GM23338 (cell line): ENCODE results near the gene KCNJ6. TPM values are rescaled to one million over a fixed set of nuclear protein-coding genes. Genes with fewer than 3 reads are reported as not detected.

Experiments
- ATAC-seq: fragments of 200-7000 bp; cut with Tn5 transposase; 3 replicates; pipeline ENCODE4 v1.9.1; 2020
- DNase-seq: peaks from one replicate; pipeline ENCODE4 v3.0.0-alpha.2; 2015; ENCODE audit warnings: low spot score
- H2AFZ ChIP-seq: fragments of 200-600 bp; sonication (generic); 2 replicates; pipeline ENCODE4 v1.8.0; 2016; ENCODE audit warnings: antibody characterized with exemption, mild to moderate bottlenecking, moderate library complexity
- H3F3A ChIP-seq: fragments of 200-600 bp; sonication (generic); replicated peaks from 2 replicates; pipeline ENCODE4 v1.8.0; 2017; ENCODE audit warnings: antibody characterized with exemption, mixed run types, low read depth
- H3K27ac ChIP-seq: fragments of 200-600 bp; sonication (generic); 2 replicates; pipeline ENCODE4 v1.6.1; 2016; ENCODE audit warnings: low read depth
- H3K27me3 ChIP-seq: fragments of 200-600 bp; sonication (generic); 2 replicates; pipeline ENCODE4 v1.8.0; 2016; ENCODE audit warnings: mild to moderate bottlenecking, mixed run types, moderate library complexity; ENCODE audit not compliant: insufficient read depth
- H3K36me3 ChIP-seq: fragments of 200-600 bp; sonication (generic); 2 replicates; pipeline ENCODE4 v1.8.0; 2016; ENCODE audit warnings: mild to moderate bottlenecking; ENCODE audit not compliant: insufficient read depth
- H3K4me1 ChIP-seq: fragments of 200-600 bp; sonication (generic); 2 replicates; pipeline ENCODE4 v1.8.0; 2016; ENCODE audit warnings: mild to moderate bottlenecking, moderate library complexity; ENCODE audit not compliant: insufficient read depth
- H3K4me2 ChIP-seq: fragments of 200-600 bp; sonication (generic); 2 replicates; pipeline ENCODE4 v1.7.1; 2017; ENCODE audit warnings: mixed run types
- H3K4me3 ChIP-seq: fragments of 200-600 bp; sonication (generic); 2 replicates; pipeline ENCODE4 v1.6.1; 2016; ENCODE audit warnings: mixed run types
- H3K79me2 ChIP-seq: fragments of 200-600 bp; sonication (generic); replicated peaks from 2 replicates; pipeline ENCODE4 v1.8.0; 2017; ENCODE audit warnings: mild to moderate bottlenecking; ENCODE audit not compliant: insufficient read depth
- H3K9me2 ChIP-seq: fragments of 200-600 bp; sonication (generic); 2 replicates; pipeline ENCODE4 v1.8.0; 2017; ENCODE audit not compliant: insufficient read depth
- H4K20me1 ChIP-seq: fragments of 200-600 bp; sonication (generic); replicated peaks from 2 replicates; pipeline ENCODE4 v1.8.0; 2017; ENCODE audit warnings: mild to moderate bottlenecking; ENCODE audit not compliant: insufficient read depth
- H3K27ac Mint-ChIP-seq: 2 replicates; pipeline ENCODE4 v1.8.0; 2020; ENCODE audit warnings: inconsistent platforms, mild to moderate bottlenecking, moderate library complexity, mixed read lengths
- H3K27me3 Mint-ChIP-seq: 3 replicates; pipeline ENCODE4 v1.8.0; 2022; ENCODE audit warnings: low read depth, mild to moderate bottlenecking, moderate library complexity, mixed read lengths, inconsistent platforms; ENCODE audit not compliant: insufficient read depth, poor library complexity
- H3K36me3 Mint-ChIP-seq: 3 replicates; pipeline ENCODE4 v1.8.0; 2021; ENCODE audit warnings: low read depth, mild to moderate bottlenecking, inconsistent platforms, moderate library complexity, mixed read lengths
- H3K4me1 Mint-ChIP-seq: 3 replicates; pipeline ENCODE4 v1.8.0; 2020; ENCODE audit warnings: mild to moderate bottlenecking, inconsistent platforms, mixed read lengths
- H3K4me3 Mint-ChIP-seq: 3 replicates; pipeline ENCODE4 v1.8.0; 2021; ENCODE audit warnings: moderate library complexity, mild to moderate bottlenecking, inconsistent platforms, mixed read lengths
- H3K9me3 Mint-ChIP-seq: 3 replicates; pipeline ENCODE4 v1.8.0; 2020; ENCODE audit warnings: moderate library complexity, mild to moderate bottlenecking, inconsistent platforms, mixed read lengths
- CREB1 ChIP-seq: fragments of 250-450 bp; sonication (Bioruptor Pico); IDR thresholded peaks from 2 replicates; pipeline ENCODE4 v1.5.0; 2020; ENCODE audit warnings: low read depth, mild to moderate bottlenecking, moderate library complexity
- ETS1 ChIP-seq: IDR thresholded peaks from 2 replicates; pipeline ENCODE4 v1.6.1; 2016; ENCODE audit warnings: antibody characterized with exemption
- EZH2phosphoT487 ChIP-seq: fragments of 200-600 bp; sonication (generic); IDR thresholded peaks from one replicate; pipeline ENCODE4 v1.8.1; 2018; ENCODE audit warnings: antibody characterized with exemption; ENCODE audit not compliant: unreplicated experiment
- JUNB ChIP-seq: IDR thresholded peaks from one replicate; pipeline ENCODE4 v1.6.1; 2016; ENCODE audit warnings: antibody characterized with exemption; ENCODE audit not compliant: unreplicated experiment
- NANOG ChIP-seq: IDR thresholded peaks from 2 replicates; pipeline ENCODE4 v1.6.1; 2016; ENCODE audit warnings: antibody characterized with exemption, borderline replicate concordance
- REST ChIP-seq: IDR thresholded peaks from one replicate; pipeline ENCODE4 v1.6.1; 2018; ENCODE audit warnings: antibody characterized with exemption; ENCODE audit not compliant: unreplicated experiment
- STAT1 ChIP-seq: IDR thresholded peaks from one replicate; pipeline ENCODE4 v1.6.1; 2016; ENCODE audit warnings: antibody characterized with exemption; ENCODE audit not compliant: unreplicated experiment
- ZNF114 ChIP-seq: fragments of 250-450 bp; sonication (Bioruptor Pico); IDR thresholded peaks from 2 replicates; pipeline ENCODE4 v1.5.0; 2020; ENCODE audit warnings: mild to moderate bottlenecking, moderate library complexity
- ZNF331 ChIP-seq: fragments of 250-450 bp; sonication (Bioruptor Pico); IDR thresholded peaks from 2 replicates; pipeline ENCODE4 v1.5.0; 2020; ENCODE audit warnings: low read depth, mild to moderate bottlenecking, moderate library complexity
- ZNF462 ChIP-seq: fragments of 250-450 bp; sonication (Bioruptor Pico); IDR thresholded peaks from 2 replicates; pipeline ENCODE4 v1.5.0; 2020; ENCODE audit warnings: mild to moderate bottlenecking, moderate library complexity
- polyA plus RNA-seq: library from polyadenylated mRNA; unstranded; fragments of >200 nt; fragmentation: Nextera tagmentation; extraction: Ambion mirVana; gene quantifications from 2 replicates; pipeline ENCODE4 v1.2.1, GENCODE V29; 2016
- total RNA-seq: library from RNA; depleted of rRNA; stranded (reverse); fragments of >200 nt; shearing (Covaris generic); gene quantifications from 2 replicates; pipeline ENCODE4 v1.2.3, GENCODE V29; 2014
- TF ChIP-seq, protein P1 (sequence below), 2 experiments: fragments of 200-600 bp in 1 of 2; sonication (generic) in 1 of 2; conservative IDR thresholded peaks; 2 replicates each; pipeline versions ENCODE4 v1.5.1 to v1.6.1; 2016 to 2017; ENCODE audit warnings: antibody characterized with exemption in 2 of 2, low read depth in 2 of 2, mild to moderate bottlenecking in 2 of 2, moderate library complexity in 1 of 2

KCNJ6 gene
- total and polyA plus RNA-seq, 2 experiments from 2014 or later, result 0.48 to 0.52 TPM

GRCh38 chr21:37861561-37861960 lies 54.7 kb downstream of the KCNJ6 start (continued):
- TF ChIP-seq ZNF462 (no peak), NANOG (no peak), JUNB (no peak), ZNF114 (CRISPR knock-in tag) (no peak), CREB1 (CRISPR knock-in tag) (no peak), ZNF331 (CRISPR knock-in tag) (no peak)

DNA sequence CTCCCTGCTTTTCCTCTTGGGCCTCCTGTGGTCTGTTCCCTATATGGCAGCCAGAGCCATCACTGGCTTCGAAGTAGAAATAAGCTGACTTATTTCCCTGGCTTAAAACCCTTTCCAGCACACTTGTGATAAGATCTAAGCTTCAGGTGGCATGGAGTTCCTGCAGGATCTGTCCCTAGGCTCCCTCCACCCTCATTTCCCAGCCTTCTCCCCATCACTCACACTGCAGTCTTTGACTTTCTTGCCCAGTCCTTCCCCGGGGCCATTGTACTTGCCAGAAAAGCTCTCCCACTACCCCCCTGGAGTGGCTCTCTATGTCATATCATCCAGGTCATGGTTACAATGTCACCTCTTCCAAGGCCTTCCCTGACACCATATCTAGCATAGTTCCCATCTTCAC lies 55.8 kb downstream of the KCNJ6 start:
- Mint-ChIP-seq H3K4me1 (peaks cover 7% of the 10 kb centered on the region), H3K9me3 (no peaks in the 10 kb centered on the region; the same call in 2 of the 3 replicates), H3K27ac (no peak overlapping the region), H3K36me3 (no peaks in the 10 kb centered on the region), H3K4me3 (no peak overlapping the region), H3K27me3 (peaks cover 5% of the 10 kb centered on the region)
- Histone ChIP-seq H3K27ac (no peak overlapping the region), H3K79me2 (no peaks in the 10 kb centered on the region), H4K20me1 (no peaks in the 10 kb centered on the region), H3F3A (no peaks in the 10 kb centered on the region), H3K4me1 (no peaks in the 10 kb centered on the region), H3K4me3 (no peak overlapping the region), H3K27me3 (no peaks in the 10 kb centered on the region), H3K9me2 (peaks cover 12% of the 10 kb centered on the region), H3K36me3 (no peaks in the 10 kb centered on the region), H2AFZ (no peak overlapping the region), H3K4me2 (no peak overlapping the region)
- ATAC-seq (no peak), DNase-seq (no peak)
- no peak for TF ChIP-seq ZNF114 (CRISPR knock-in tag)
- no peak for TF ChIP-seq EZH2phosphoT487
- TF ChIP-seq, protein P1, sequence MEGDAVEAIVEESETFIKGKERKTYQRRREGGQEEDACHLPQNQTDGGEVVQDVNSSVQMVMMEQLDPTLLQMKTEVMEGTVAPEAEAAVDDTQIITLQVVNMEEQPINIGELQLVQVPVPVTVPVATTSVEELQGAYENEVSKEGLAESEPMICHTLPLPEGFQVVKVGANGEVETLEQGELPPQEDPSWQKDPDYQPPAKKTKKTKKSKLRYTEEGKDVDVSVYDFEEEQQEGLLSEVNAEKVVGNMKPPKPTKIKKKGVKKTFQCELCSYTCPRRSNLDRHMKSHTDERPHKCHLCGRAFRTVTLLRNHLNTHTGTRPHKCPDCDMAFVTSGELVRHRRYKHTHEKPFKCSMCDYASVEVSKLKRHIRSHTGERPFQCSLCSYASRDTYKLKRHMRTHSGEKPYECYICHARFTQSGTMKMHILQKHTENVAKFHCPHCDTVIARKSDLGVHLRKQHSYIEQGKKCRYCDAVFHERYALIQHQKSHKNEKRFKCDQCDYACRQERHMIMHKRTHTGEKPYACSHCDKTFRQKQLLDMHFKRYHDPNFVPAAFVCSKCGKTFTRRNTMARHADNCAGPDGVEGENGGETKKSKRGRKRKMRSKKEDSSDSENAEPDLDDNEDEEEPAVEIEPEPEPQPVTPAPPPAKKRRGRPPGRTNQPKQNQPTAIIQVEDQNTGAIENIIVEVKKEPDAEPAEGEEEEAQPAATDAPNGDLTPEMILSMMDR (conservative IDR thresholded peaks at IDR 0.05; ENCODE audit: low read depth in 2 of 2), result no peak
- TF ChIP-seq REST, result no peak
- no peak for TF ChIP-seq ETS1
- no peak for TF ChIP-seq STAT1
- no peak for TF ChIP-seq ZNF331 (CRISPR knock-in tag)
